Fibroblast of pulmonary artery (primary cell): ENCODE data around the gene SPAG16.
A peak's percentile ranks its signal among the peaks of the same experiment; 100 is the strongest.

Experiments
- DNase-seq: peaks from one replicate; pipeline ENCODE4 v3.0.0-alpha.2; 2010; ENCODE audit warnings: low read depth
- H3K4me3 ChIP-seq: replicated peaks from 2 replicates; pipeline ENCODE4 v1.5.1; 2011; ENCODE audit warnings: low read depth, mild to moderate bottlenecking, control low read depth, low read length, moderate library complexity
- CTCF ChIP-seq: IDR thresholded peaks from 2 replicates; pipeline ENCODE4 v1.5.1; 2011; ENCODE audit warnings: mild to moderate bottlenecking, control low read depth, low read length, inconsistent platforms; ENCODE audit errors: missing control alignments

SPAG16 gene

GRCh38 chr2:213279971-213280370, 4.3 kb upstream of the SPAG16 start:
- DNase-seq = peak; percentile 28
- no peak for TF ChIP-seq CTCF
- no peak overlapping the region for H3K4me3 ChIP-seq

GRCh38 chr2:213281156-213281555, 3.1 kb upstream of the SPAG16 start:
- TF ChIP-seq CTCF = no peak
- DNase-seq = peak; percentile 5
- H3K4me3 ChIP-seq = no peak overlapping the region

GRCh38 chr2:213285404-213285803, 1.1 kb downstream of the SPAG16 start:
- H3K4me3 ChIP-seq = peak overlapping the region; percentile 77
- no peak for DNase-seq

DNA sequence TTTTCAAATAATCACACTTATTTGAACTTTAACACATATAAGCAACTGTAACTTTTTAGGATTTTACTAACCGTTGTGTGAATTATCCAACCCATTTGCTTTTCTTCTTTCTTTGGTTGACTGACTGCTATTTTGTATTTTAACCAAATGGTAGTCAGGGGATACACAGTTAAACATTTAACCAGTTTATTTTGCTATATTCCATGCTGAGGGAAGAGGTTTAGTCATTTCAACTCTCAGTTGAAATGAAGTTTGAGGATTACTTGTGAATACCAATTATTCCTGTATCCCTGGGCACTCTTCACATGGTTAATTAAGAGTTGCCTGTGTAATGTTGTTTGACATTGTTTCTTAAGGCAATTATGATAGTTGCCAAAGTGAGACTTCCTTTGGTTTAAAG, 1.9 kb downstream of the SPAG16 start:
- TF ChIP-seq CTCF = no peak
- no peak for DNase-seq
- H3K4me3 ChIP-seq = no peak overlapping the region

More at GRCh38 chr2:213285404-213285803, 1.1 kb downstream of the SPAG16 start:
- TF ChIP-seq CTCF = no peak

DNA sequence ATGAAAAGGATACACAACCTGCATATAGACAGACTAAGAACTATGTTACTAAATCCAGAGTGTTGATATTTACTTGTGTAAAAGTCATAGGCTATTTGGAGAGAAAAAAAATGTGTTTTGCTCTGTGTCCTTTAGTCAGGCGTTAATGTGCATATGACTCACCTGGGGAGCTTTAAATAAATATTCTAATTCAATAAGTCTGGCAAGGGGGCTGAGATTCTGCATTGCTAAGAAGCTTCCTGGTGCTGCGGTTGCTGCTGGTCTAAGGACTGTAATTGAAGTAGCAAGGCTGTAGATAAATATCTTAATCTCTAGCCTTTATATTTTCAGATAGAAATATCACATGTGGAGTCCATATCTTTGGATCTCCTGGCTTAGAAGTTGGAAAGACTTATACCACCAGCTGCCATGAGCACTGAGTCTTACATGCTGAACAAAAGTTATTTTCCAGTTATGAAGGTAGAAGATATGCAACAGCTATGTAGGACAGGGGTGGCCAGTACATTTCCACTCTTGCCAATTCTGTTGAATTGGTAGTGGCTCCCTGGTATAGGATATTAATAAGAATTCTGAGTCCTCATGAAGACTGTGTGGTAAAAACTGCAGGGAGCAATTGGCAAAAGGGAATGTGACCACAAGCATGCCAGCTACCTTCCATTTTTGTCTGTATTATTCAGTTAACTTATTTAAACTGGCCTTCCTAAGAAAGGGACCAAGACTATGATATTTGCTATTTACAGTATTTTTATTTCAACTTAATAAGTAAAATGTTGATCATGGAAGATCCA, 4.8 kb downstream of the SPAG16 start:
- TF ChIP-seq CTCF = no peak
- no peak for DNase-seq
- no peak overlapping the region for H3K4me3 ChIP-seq

DNA sequence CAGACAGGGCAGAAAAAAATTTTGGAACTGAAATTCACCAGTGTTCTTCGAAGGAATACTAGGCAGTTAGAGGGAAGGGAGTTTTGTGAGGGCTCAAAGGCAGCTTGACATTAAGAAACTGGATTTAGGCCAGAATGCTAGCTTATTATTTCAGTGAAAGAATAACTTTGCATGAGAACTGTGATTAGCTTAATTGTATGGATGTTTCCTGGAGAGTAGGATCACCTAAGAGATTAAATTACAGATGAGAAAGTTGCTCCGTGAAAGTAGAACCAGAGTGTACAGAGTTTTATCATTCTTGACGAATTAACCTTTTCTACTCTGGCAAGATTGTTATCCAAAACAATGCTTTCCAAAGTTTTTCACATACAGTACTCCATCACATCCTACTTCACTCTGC, 6.2 kb downstream of the SPAG16 start:
- no peak for TF ChIP-seq CTCF
- DNase-seq = no peak
- no peak overlapping the region for H3K4me3 ChIP-seq

DNA sequence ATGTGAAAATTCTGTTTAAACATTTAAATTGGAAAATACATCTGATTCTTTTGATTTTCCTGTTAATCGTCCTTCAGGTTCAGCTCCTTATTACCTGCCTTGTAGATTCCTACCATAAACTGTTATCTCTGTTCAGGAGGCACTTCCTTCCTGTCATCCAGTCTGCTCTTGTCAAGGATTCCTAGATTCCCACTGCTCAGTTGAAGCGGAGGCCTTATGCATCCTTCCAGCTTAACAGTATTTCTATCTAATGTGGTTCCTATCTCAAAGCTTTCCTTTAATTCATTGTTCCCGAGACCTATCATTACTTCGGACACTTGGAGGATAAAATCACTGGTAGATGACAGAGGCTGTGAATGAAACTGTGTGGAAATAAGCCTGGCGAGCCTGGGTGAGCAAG, 12.0 kb downstream of the SPAG16 start:
- TF ChIP-seq CTCF = no peak
- H3K4me3 ChIP-seq = no peak overlapping the region
- no peak for DNase-seq
